ENCODE measurements around the gene CDK19.
"Not testable (repeated sequence)": the region's sequence is repeated elsewhere in the genome, so short reads cannot be mapped to it uniquely, and the experiment has no call there.

CDK19 gene

DNA sequence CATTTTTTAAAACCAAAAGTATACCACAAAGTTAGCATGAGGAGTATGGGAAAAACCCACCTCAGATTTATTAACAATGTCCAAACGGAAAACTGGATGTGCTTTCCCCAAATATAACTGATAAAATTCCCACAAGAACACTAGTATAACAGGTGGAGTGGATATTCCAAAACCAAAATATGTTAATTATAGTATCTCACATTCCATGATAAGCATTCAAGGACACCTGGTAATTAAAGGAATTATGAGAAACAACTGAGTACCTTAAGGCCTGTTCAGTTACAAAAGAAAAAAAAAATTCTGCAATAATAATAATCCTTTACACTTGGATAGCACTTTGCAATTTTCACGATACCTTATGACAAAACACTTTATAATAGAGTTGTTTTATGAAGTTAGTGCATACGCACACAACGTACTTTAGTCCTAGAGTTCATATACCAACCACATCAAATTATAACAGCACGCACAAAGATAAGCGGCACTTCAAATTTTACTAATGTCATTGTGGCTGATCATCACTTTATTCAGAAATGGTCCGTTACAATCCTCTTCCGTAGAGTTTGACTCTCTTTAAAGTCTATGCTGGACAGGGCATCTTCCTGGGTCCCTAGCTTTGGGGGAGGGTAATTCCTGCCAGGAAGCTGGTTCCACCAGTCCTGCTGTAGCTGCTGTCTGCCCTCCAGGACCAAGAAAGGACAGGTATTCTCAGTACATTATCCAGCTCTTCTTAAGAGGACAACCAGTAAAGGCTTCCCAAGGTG, 1.7 kb downstream of the CDK19 start:
- no peak for DNase-seq (ENCODE audit: low read depth)

- DNase-seq (ENCODE audit: low read depth) = no peak
Measured at GRCh38 chr6:110812719-110813118, 2.5 kb downstream of the CDK19 start.

GRCh38 chr6:110810896-110811586, 4.2 kb downstream of the CDK19 start:
- no peak for DNase-seq (ENCODE audit: low read depth)

GRCh38 chr6:110809792-110810191, 5.5 kb downstream of the CDK19 start:
- DNase-seq (ENCODE audit: low read depth) = no peak

GRCh38 chr6:110802175-110802574, 13.1 kb downstream of the CDK19 start:
- DNase-seq (ENCODE audit: low read depth) = not testable (repeated sequence)

- no peak for DNase-seq (ENCODE audit: low read depth)
Measured at GRCh38 chr6:110800839-110801196, 14.5 kb downstream of the CDK19 start.

DNA sequence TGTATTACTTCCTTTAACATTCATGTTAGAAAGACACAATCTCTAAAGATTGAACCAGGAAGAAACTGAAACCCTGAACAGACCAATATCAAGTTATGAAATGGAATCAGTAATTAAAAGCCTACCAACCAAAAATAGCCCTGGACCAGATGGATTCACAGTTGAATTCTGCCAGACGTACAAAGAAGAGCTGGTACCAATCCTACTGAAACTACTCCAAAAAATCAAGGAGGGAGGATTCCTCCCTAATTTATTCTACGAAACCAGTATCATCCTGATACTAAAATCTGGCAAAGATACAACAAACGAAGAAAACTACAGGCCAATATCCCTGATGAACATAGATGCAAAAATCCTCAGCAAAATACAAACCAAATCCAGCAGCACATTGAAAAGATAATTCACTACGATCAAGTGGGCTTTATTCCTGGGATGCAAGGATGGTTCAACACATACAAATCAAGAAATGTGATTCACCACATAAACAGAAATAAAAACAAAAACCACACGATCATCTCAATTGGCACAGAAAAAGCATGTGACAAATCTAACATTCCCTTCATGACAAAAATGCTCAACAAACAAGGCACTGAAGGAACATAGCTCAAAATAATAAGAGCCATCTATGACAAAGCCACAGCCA, 15.0 kb downstream of the CDK19 start:
- no peak for DNase-seq (ENCODE audit: low read depth)

DNA sequence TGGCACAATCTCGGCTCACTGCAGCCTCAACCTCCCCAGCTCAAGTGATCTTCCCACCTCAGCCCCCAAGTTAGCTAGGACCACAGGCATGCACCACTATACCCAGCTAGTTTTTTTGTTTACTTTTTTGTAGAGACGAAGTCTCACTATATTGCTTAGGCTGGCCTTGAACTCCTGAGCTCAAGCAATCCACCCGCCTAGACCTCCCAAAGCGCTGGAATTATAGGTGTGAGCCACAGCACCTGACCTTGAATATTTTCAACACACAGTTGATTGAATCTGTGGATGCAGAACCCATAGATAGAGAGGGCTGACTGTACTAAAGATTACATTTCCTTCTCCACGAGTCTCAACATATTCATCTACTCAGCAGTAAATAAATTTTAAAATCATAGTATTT, 15.6 kb downstream of the CDK19 start:
- no peak for DNase-seq (ENCODE audit: low read depth)

- DNase-seq (ENCODE audit: low read depth) = no peak
Measured at GRCh38 chr6:110799189-110799588, 16.1 kb downstream of the CDK19 start.

DNA sequence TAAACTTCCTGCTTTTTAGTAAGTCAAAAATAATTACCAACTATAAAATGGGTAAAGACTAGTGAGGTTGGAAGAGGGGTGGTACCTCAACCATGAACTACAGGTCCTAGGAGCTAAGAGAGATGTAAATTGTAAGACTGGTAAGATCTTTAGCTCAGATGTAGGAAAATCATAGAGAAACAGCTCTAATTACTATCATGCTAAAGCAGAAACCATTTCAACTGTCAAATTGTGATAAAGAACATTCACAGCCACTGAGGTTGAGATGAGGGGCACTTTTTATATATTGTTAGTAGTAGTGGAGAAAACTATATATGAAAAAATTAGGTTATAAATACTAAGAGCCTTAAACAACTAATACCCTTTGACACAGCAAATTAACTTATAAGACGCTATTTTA, 20.0 kb downstream of the CDK19 start:
- DNase-seq (ENCODE audit: low read depth) = no peak

DNA sequence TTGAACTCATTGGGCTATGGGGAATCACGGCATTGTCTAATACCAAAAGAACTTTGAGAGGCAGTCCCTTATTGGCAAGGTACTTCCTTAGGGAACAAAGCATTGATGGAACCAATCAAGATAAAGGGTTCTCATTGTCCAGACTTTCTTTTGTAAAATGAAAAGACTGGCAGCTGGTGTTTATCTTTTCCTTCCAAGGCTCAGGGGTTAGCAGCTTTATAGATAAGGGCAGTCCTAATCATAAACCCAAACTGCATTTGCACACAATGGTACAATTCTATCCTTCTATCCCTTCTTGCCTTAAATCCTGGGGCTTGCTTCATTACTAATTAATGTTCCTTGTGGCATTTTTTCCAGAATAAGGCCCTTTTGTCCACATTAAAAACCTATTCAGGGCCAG, 28.6 kb downstream of the CDK19 start:
- no peak for DNase-seq (ENCODE audit: low read depth)

GRCh38 chr6:110786271-110786670, 29.0 kb downstream of the CDK19 start:
- no peak for DNase-seq (ENCODE audit: low read depth)

GRCh38 chr6:110784610-110784979, 30.7 kb downstream of the CDK19 start:
- DNase-seq (ENCODE audit: low read depth) = no peak

GRCh38 chr6:110781522-110782214, 33.6 kb downstream of the CDK19 start:
- DNase-seq (ENCODE audit: low read depth) = no peak

GRCh38 chr6:110778333-110778732, 36.9 kb downstream of the CDK19 start:
- DNase-seq (ENCODE audit: low read depth) = no peak

DNA sequence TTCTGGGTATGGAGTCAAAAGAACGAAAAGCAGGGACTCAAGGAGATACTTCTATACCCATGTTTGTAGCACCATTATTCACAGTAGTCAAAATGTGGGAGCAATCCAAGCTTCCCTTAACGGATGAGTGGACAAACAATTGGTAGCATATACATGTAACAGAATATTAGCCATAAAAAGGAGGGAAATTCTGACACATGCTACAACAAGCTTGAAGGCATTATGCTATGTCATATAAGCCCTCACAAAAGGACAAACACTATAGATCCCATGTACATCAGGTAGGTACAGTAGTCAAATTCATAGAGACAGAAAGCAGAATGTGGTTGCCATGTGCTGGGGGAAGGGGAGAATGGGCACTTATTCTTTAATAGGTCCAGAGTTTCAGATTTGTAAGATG, 37.6 kb downstream of the CDK19 start:
- no peak for DNase-seq (ENCODE audit: low read depth)

DNA sequence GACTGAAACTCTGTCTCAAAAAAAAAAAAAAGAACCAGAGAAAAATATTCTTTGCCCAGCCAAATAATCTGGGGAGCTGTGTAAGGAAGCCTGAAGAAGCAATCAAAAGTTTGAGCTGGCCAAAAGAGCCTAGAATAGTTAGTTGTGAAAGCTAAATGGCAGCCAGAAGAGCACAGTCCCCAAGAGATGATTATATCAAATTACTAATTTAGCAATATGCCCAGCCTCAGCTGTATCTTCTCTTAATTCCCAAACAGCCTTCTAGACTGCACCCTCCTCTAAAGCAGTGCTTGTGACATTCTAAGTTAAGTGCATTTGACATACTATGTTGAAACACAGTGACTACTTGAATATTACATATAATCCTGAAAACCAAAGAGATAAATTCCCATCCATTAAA, 38.9 kb downstream of the CDK19 start:
- DNase-seq (ENCODE audit: low read depth) = no peak

- no peak for DNase-seq (ENCODE audit: low read depth)
Measured at GRCh38 chr6:110769923-110770322, 45.3 kb downstream of the CDK19 start.

GRCh38 chr6:110768057-110768456, 47.2 kb downstream of the CDK19 start:
- DNase-seq (ENCODE audit: low read depth) = no peak

DNA sequence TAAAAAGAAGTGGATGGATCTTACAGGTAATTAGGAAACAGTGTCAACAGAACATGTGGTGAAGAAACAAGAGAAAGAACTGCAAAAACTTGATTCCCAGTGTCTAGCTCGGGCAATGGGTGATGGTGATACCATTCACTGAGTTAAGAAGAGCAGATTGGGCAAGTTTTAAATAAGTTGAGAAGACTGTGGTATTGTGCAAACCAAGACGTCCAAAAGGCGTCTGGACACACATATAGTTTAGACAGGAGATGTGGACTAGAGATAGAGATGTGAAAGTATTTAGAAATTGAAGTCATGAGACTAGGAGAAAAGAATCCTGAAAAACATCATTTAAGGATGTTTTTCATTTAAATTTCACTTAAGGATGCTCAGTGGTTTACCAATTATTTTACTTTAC, 53.9 kb downstream of the CDK19 start:
- DNase-seq (ENCODE audit: low read depth) = no peak

GRCh38 chr6:110760589-110760988, 54.7 kb downstream of the CDK19 start:
- DNase-seq (ENCODE audit: low read depth) = no peak

- not testable (repeated sequence) for DNase-seq (ENCODE audit: low read depth)
Measured at GRCh38 chr6:110760098-110760497, 55.2 kb downstream of the CDK19 start.

- DNase-seq (ENCODE audit: low read depth) = no peak
Measured at GRCh38 chr6:110757926-110758325, 57.3 kb downstream of the CDK19 start.
